HL-60/S4 treated with retinoic acid at 250 ng/mL for 4 days and 3 days (cell line): Measurements from ENCODE around the gene HMGCS2.

Experiments
- in situ Hi-C: fragments of 300-500 bp; cut with MboI; formaldehyde crosslinking; loops from 2 replicates; pipeline ENCODE4 v1.7.0; 2022; ENCODE audit warnings: low sequenced_read_pairs

HMGCS2 gene

DNA sequence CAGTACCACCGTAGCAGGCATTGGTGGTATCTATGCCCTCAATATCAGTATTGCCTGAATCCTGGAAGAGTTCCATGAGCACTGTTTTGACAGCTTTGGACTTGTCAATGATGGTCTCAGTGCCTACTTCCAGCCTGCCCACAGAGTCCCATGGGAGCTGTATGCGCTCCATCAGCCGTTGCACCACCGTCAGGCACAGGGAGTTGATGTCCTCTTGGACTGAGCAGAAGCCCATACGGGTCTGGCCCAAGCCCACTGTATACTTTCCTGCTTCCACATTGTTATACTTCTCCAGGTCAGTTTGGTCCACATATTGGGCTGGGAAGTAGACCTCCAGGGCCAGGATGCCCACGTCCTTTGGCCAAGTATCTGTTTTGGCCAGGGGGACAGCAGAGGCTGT, 4.5 kb downstream of the HMGCS2 start:
- in situ Hi-C loops: no loop called here

DNA sequence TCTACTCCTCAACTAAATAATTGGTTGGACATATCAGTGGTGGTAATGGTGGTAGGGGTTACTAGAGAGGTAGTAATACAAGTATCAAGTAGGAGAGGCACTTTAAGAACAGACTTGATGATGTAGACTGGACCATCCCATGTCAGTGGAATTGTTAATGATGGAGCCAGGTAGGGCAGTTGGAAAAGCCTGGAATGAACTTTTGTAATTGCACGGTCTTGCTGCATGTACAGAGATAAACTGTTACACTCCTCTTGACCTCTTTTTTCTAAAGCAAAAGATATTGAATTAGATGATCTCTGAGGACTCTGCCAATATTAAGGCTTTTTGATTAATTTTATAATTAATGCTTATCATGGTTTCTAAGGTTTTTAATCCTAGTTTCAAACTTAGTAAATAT, 5.8 kb downstream of the HMGCS2 start:
- in situ Hi-C loops: no loop called here

DNA sequence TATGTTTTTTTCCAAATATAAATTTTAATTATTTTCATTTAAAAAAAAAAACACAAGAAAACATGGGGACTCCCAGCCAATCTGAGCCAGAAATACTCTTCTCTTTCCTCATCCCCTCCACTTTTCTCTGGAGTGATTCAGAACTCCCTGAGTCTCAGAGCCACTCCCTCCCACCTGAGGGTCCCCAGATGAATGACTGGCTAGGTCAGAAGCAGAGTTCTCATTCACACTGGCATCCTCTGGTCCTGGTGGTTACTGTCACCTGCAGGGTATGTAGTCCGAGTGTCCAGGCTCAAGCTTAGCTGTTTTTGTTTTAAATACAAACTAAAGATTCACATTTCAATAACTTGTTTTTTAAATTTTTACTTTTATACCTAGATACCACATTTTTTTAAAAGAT, 6.3 kb downstream of the HMGCS2 start:
- in situ Hi-C loops: no loop called here

DNA sequence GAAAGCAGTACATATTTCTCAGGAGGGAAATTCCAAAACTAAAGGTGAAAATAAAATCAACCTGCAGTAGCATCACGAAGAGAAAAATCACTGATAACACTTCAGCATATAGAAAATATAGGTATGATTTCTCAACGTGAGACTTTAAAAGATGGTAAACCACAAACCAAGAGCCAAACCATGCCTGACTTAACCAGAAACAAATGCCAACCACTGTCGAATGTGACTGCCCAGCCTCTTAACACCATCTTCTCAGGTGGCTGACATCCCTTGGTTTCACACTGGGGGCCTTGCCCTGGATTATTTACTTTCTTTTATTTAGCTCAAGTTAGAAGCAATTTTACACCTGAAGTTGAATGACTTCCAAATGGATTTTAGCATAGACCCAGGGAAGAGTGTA, 10.1 kb downstream of the HMGCS2 start:
- in situ Hi-C loops: no loop called here

- in situ Hi-C loops: no loop called here
Observed at GRCh38 chr1:119752592-119752991, 16.1 kb downstream of the HMGCS2 start.

- in situ Hi-C loops: no loop called here
Observed at GRCh38 chr1:119748040-119748439, 20.7 kb downstream of the HMGCS2 start.

GRCh38 chr1:119747451-119747850, 21.3 kb downstream of the HMGCS2 start:
- in situ Hi-C loops: no loop called here

GRCh38 chr1:119745034-119745433, 23.7 kb downstream of the HMGCS2 start:
- in situ Hi-C loops: no loop called here

- in situ Hi-C loops: no loop called here
Observed at GRCh38 chr1:119744598-119744942, 24.1 kb downstream of the HMGCS2 start.

DNA sequence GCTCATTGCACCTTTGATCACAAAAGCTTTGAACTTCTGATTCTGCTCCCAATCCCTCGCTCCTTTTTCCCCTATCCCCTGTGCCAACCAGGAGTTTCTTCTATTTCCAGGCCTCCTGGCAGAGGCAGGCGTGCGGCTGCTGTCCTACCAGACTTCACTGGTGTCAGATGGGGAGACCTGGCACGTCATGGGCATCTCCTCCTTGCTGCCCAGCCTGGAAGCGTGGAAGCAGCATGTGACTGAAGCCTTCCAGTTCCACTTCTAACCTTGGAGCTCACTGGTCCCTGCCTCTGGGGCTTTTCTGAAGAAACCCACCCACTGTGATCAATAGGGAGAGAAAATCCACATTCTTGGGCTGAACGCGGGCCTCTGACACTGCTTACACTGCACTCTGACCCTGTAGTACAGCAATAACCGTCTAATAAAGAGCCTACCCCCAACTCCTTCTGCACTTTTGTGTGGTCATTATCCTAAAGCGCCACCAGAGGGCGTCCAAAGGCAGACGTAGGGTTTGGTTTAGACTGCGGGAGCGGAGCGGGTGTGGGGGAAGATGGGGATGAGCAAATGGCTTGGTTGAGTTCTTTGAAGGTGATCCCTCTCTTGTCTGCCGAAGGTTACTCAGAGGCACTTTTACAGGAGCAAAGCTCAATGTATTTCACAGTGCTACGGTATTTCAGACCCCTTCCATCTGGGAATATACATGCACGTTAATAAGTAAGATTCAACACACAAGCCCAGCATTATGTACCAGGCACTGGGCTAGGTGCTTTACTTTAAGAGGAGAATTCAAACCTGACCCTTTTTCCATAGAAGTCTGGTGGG, 24.7 kb downstream of the HMGCS2 start:
- in situ Hi-C loops: no loop called here

DNA sequence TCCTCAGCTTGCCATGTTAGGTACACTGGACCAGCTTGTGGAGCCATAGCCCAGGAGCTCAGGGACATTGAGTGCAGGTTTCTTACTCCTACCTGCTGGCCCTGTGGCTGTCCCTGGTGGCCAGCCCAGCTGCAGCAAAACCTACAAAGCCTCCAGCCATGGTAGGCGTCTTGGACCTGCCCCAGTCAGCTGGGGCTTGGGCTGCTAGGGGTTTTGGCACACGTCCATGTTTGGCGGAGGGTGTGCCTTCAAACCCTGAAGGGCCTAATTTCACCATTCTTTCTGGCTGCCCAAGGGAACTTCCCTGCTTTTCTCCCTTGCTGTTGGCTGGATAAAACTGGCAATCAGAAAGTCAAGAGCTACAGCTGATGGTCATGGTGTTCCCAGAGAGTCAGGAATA, 25.4 kb downstream of the HMGCS2 start:
- in situ Hi-C loops: no loop called here

- in situ Hi-C loops: no loop called here
Observed at GRCh38 chr1:119742677-119743076, 26.0 kb downstream of the HMGCS2 start.

- in situ Hi-C loops: no loop called here
Observed at GRCh38 chr1:119742202-119742601, 26.5 kb downstream of the HMGCS2 start.

- in situ Hi-C loops: no loop called here
Observed at GRCh38 chr1:119740896-119741780, 27.6 kb downstream of the HMGCS2 start.

GRCh38 chr1:119740261-119740660, 28.4 kb downstream of the HMGCS2 start:
- in situ Hi-C loops: no loop called here

DNA sequence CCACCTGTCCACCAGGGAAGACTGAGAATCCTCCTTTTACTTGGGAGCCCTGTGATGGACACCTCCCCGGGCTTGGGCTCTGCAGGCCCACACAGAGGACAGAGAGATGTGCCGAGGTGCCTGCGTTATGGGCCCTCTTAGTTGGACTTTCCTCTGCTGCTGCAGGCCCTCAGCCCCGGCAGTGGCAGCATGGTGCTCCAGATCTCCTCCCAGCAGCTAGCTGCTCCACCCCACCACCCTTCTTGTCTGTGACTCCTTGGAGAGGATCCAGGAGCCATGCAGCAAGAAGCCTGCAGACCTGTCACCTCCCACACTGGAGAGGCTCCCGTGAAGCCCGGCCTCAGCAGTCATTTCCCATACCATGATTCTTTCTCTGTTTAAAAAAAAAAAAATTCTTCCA, 29.6 kb downstream of the HMGCS2 start:
- in situ Hi-C loops: no loop called here

DNA sequence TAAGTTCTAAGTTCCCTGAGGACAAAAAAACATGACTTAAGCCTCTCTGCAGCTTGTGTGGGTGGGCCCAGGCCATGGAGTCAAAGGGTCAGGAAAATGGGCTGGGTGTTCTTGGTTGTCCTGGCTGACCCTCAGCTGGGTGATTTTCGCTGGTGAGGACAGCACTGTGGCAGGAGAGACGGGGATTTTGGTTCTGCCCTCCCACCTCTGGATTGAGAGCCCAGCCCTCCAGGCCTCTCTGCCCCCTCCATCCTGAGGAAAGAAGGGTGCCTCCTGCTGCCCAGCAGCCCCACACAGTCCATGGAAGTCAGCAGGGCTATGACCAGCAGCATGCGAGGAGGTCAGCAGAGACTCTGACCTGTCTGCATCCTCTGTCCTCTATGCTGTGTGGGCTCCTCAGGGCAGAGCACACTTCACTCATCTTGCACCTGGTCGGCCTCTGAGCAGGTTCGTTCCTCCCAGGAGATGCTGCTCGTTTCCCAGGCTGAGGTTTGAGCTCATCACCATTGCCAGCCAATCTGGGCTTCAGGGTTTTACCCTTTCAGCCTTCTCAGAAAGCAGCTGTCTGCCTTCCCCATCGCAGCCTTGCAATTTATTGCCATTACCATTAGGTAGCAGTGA, 30.5 kb downstream of the HMGCS2 start:
- in situ Hi-C loops: no loop called here

DNA sequence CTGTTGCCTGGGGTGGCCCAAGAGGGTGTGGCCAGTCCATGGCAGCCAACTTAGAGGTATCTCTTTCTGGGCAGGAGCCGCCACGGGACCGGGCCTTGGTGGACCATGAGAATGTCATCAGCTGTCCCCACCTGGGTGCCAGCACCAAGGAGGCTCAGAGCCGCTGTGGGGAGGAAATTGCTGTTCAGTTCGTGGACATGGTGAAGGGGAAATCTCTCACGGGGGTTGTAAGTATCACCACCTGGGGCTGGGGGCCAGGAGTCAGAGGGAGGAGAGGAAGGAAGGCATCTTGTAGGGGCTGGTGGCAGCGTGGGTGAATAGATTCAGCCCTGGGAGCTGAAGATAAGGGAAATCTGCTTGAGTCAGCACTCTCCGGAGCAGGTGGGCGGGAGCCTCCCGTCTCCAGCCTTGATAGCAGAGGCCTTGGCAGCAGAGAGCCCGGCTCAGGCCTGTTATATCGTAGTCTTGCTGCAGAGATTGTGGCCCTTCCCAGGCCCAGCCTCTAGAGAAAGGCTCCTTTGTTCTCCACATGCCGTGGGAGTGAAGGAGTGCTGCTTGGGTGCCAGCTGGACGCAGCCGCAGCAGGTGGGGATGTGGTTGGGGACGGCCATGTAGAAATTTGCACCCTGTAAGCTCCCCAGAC, 31.5 kb downstream of the HMGCS2 start:
- in situ Hi-C loops: no loop called here

- in situ Hi-C loops: no loop called here
Observed at GRCh38 chr1:119736649-119737039, 32.1 kb downstream of the HMGCS2 start.

- in situ Hi-C loops: no loop called here
Observed at GRCh38 chr1:119735217-119735616, 33.5 kb downstream of the HMGCS2 start.

GRCh38 chr1:119733754-119734153, 35.0 kb downstream of the HMGCS2 start:
- in situ Hi-C loops: no loop called here
